Hepatocyte (in vitro differentiated cells): Measurements from ENCODE around the gene NTRK1. TPM values are rescaled to one million over a fixed set of nuclear protein-coding genes. Genes with fewer than 3 reads are reported as not detected.

Source experiments
- DNase-seq: peaks from one replicate; pipeline ENCODE4 v3.0.0-alpha.2; 2016; ENCODE audit warnings: low spot score
- H2AFZ ChIP-seq: fragments of 200-600 bp; sonication (generic); 2 replicates; pipeline ENCODE4 v1.6.0; 2016; ENCODE audit warnings: antibody characterized with exemption, mild to moderate bottlenecking
- H3K27ac ChIP-seq: fragments of 200-600 bp; sonication (generic); 2 replicates; pipeline ENCODE4 v1.5.1; 2016; ENCODE audit warnings: mild to moderate bottlenecking
- H3K27me3 ChIP-seq: fragments of 200-600 bp; sonication (generic); 2 replicates; pipeline ENCODE4 v1.6.1; 2016
- H3K36me3 ChIP-seq: fragments of 200-600 bp; sonication (generic); replicated peaks from 2 replicates; pipeline ENCODE4 v1.5.1; 2016; ENCODE audit warnings: low read depth; ENCODE audit not compliant: insufficient read depth
- H3K4me1 ChIP-seq: fragments of 200-600 bp; sonication (generic); 2 replicates; pipeline ENCODE4 v1.5.1; 2016; ENCODE audit warnings: mild to moderate bottlenecking, moderate library complexity; ENCODE audit not compliant: insufficient read depth
- H3K4me2 ChIP-seq: fragments of 200-600 bp; sonication (generic); 2 replicates; pipeline ENCODE4 v1.6.0; 2016
- H3K4me3 ChIP-seq: fragments of 200-600 bp; sonication (generic); 2 replicates; pipeline ENCODE4 v1.5.1; 2016; ENCODE audit warnings: mild to moderate bottlenecking
- H3K79me2 ChIP-seq: fragments of 200-600 bp; sonication (generic); 2 replicates; pipeline ENCODE4 v1.6.0; 2017; ENCODE audit warnings: mild to moderate bottlenecking
- H3K9me2 ChIP-seq: fragments of 200-600 bp; sonication (generic); replicated peaks from 2 replicates; pipeline ENCODE4 v1.6.0; 2017; ENCODE audit warnings: mild to moderate bottlenecking; ENCODE audit not compliant: insufficient read depth
- H3K9me3 ChIP-seq: fragments of 200-600 bp; sonication (generic); 2 replicates; pipeline ENCODE4 v1.5.1; 2016; ENCODE audit warnings: low read depth, mild to moderate bottlenecking
- H4K20me1 ChIP-seq: fragments of 200-600 bp; sonication (generic); 2 replicates; pipeline ENCODE4 v1.6.0; 2016; ENCODE audit warnings: mild to moderate bottlenecking; ENCODE audit not compliant: insufficient read depth, poor library complexity, severe bottlenecking
- EZH2 ChIP-seq: fragments of 200-600 bp; sonication (generic); IDR thresholded peaks from 2 replicates; pipeline ENCODE4 v1.6.1; 2016; ENCODE audit warnings: antibody characterized with exemption, mild to moderate bottlenecking, borderline replicate concordance
- EZH2phosphoT487 ChIP-seq: fragments of 200-600 bp; sonication (generic); IDR thresholded peaks from one replicate; pipeline ENCODE4 v1.6.1; 2018; ENCODE audit warnings: antibody characterized with exemption, mild to moderate bottlenecking, low read depth, moderate library complexity; ENCODE audit not compliant: unreplicated experiment, severe bottlenecking
- WGBS: methylation state at CpG from one replicate; pipeline ENCODE4 v1.1.6; 2016; ENCODE audit warnings: low lambda C conversion rate; ENCODE audit errors: missing lambda C conversion rate; 5-methylcytosine and 5-hydroxymethylcytosine counted together
- polyA plus RNA-seq: library from polyadenylated mRNA; unstranded; fragments of >200 nt; fragmentation: Nextera tagmentation; extraction: Ambion mirVana; gene quantifications from 2 replicates; pipeline ENCODE4 v1.2.1, GENCODE V29; 2016
- total RNA-seq: library from RNA; depleted of rRNA; stranded (reverse); fragments of >200 nt; gene quantifications from 2 replicates; pipeline ENCODE4 v1.2.3, GENCODE V29; 2014
- TF ChIP-seq, protein P1 (sequence below): fragments of 200-600 bp; sonication (generic); IDR thresholded peaks from 2 replicates; pipeline ENCODE4 v1.5.1; 2016; ENCODE audit warnings: antibody characterized with exemption, mild to moderate bottlenecking; ENCODE audit not compliant: poor library complexity

NTRK1 gene
- total and polyA plus RNA-seq, 2 experiments from 2014 or later = 0.13 TPM; not detected in 1

DNA sequence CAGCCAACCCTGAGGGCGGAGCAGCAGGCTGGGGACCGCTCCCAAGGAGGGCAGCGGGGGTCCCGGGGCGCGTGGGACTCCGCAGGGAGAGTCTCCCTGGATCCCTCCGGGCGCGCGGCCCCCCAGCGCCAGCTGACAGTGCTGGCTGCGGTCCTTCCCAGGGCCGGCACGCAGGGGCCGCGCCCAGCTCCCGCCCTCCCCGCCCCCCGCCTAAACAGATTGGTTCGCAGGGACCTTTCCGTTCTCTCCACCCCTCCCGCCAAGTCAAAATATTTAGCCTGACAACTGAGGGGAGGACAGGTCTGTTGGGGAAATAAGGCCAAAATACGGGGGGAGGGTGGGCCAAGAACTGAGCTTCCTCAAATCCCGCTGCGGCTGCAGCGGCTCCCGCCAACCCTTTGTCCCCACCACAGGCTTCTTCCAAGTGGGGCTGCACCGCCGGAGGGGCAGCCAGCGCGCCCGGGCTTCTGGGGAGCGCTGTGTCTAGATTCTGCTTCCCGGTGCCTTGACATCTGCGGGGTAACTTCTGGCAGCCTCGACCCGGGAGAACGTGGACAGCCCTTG, 1.6 kb upstream of the NTRK1 start, which contains the start of gene INSRR:
Gene INSRR, minus strand, starts transcription at position 159 of the 564 bp plus-strand sequence. CDS start 496 bp downstream, outside the sequence.
- no peak for TF ChIP-seq EZH2
- peak; percentile 10 for TF ChIP-seq EZH2phosphoT487
- no peaks in the 10 kb centered on the region for H3K36me3 ChIP-seq
- peak within 1 kb of the TSS; percentile 24 for H3K4me3 ChIP-seq
- no peaks in the 10 kb centered on the region for H4K20me1 ChIP-seq
- no peak within 1 kb of the TSS for H2AFZ ChIP-seq
- H3K9me3 ChIP-seq = no peaks in the 10 kb centered on the region
- no peak within 1 kb of the TSS for H3K27ac ChIP-seq
- H3K79me2 ChIP-seq = no peaks in the 10 kb centered on the region
- H3K4me1 ChIP-seq = peaks cover 26% of the 10 kb centered on the region
- DNase-seq = no peak
- H3K4me2 ChIP-seq = peak within 1 kb of the TSS; percentile 89
- peaks cover 77% of the 10 kb centered on the region for H3K27me3 ChIP-seq
- 5% methylated on average over 25 of the region's 39 CpGs for WGBS
- no peaks in the 10 kb centered on the region for H3K9me2 ChIP-seq

DNA sequence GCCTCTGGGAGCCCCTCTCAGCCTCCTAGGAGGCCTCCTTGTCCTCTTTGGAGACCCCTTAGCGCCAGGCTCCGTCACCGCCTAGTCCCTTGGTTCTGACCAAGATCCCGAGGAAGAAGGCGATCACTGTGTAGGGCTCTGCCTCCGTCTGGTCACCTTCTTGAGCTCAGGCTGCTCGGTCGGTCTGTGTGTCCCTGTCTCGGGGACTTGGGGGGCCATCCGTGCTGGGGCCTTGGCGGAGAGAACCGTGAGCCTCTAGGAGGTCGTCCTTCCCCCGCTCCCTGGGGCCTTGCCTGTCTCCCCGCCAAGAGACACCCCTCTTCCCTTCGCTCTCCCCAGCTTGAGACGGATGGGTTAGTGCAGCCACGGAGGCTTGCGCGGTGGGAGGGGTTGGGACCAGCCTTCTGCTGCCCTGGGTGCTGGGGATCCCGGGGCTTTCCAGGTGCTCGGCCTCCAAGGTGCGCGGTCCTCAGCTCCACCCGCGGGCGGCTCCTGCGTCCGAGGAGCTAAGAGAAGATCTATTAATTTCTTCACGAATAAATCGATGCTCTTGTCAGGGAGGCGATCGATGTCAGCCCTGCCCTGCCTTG, 1.0 kb upstream of the NTRK1 start:
- no peak for DNase-seq
- WGBS = 5% methylated on average over 31 of the region's 33 CpGs
- peaks cover 82% of the 10 kb centered on the region for H3K27me3 ChIP-seq

DNA sequence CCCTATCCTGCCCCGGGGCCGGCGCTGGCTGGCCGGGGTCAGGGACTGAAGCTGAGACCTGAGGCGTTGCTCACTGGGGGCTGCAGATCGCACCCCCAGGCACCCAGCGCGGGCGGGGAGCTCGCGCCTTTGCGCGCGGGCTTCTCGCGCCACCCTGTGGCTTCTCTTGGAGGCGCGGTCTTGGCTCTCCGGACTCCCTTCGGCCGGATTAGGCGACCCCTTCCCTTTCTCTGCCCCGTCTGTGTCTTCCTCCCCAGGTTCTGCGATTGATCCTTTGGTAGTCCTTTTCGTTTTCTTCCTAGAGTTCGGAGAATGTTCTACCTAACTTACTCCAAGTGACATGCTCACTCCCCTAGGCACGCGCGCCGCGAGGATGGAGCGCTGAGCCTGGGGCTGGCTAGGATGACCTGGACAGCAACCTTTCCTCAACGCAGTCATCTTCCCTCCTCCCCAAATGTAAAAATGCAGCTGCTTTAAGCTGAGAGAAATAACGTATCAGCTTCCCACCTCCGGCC, 495 bp upstream of the NTRK1 start:
- WGBS = 2% methylated on average over 35 of the region's 35 CpGs
- H3K27me3 ChIP-seq = peaks cover 88% of the 10 kb centered on the region
- peak overlapping the region; percentile 89 for H3K4me2 ChIP-seq
- no peaks in the 10 kb centered on the region for H3K36me3 ChIP-seq
- DNase-seq = peak; percentile 61
- no peaks in the 10 kb centered on the region for H3K9me3 ChIP-seq
- no peaks in the 10 kb centered on the region for H4K20me1 ChIP-seq
- H3K4me3 ChIP-seq = peak overlapping the region; percentile 24
- TF ChIP-seq, protein P1, sequence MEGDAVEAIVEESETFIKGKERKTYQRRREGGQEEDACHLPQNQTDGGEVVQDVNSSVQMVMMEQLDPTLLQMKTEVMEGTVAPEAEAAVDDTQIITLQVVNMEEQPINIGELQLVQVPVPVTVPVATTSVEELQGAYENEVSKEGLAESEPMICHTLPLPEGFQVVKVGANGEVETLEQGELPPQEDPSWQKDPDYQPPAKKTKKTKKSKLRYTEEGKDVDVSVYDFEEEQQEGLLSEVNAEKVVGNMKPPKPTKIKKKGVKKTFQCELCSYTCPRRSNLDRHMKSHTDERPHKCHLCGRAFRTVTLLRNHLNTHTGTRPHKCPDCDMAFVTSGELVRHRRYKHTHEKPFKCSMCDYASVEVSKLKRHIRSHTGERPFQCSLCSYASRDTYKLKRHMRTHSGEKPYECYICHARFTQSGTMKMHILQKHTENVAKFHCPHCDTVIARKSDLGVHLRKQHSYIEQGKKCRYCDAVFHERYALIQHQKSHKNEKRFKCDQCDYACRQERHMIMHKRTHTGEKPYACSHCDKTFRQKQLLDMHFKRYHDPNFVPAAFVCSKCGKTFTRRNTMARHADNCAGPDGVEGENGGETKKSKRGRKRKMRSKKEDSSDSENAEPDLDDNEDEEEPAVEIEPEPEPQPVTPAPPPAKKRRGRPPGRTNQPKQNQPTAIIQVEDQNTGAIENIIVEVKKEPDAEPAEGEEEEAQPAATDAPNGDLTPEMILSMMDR = peak; percentile 89
- TF ChIP-seq EZH2phosphoT487 = no peak
- no peak overlapping the region for H3K27ac ChIP-seq
- no peaks in the 10 kb centered on the region for H3K79me2 ChIP-seq
- H3K9me2 ChIP-seq = no peaks in the 10 kb centered on the region
- H2AFZ ChIP-seq = peak overlapping the region; percentile 41
- H3K4me1 ChIP-seq = peaks cover 26% of the 10 kb centered on the region

More for the DNA sequence above, 1.0 kb upstream of the NTRK1 start:
- Histone ChIP-seq H3K9me2 (no peaks in the 10 kb centered on the region), H3K79me2 (no peaks in the 10 kb centered on the region), H4K20me1 (no peaks in the 10 kb centered on the region), H3K36me3 (no peaks in the 10 kb centered on the region), H3K4me3 (peak overlapping the region; percentile 24), H3K9me3 (no peaks in the 10 kb centered on the region), H2AFZ (no peak overlapping the region), H3K4me2 (peak overlapping the region; percentile 89), H3K4me1 (peaks cover 26% of the 10 kb centered on the region), H3K27ac (no peak overlapping the region)
- TF ChIP-seq EZH2phosphoT487 (no peak), EZH2 (no peak)
- TF ChIP-seq, protein P1 = no peak

DNA sequence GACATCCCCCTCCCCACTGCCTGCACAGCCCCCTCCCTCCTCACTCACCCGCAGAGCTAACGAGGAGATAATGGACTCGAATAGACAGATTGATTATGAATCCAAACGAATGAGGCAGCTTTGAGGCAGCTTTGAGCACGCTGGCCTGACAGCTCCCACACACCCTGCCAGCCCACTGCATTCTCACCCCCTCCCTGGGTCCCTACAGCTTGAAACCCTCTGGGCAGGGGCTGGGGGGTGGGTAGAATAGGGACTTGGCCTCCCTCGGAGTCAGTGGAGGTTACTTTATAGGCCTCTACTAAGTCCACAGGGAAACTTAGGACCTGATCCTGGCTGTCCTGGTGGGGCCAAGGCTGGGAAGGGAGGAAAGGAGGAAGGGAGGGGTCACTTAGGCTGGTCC, 1.9 kb downstream of the NTRK1 start:
- Histone ChIP-seq H3K9me2 (no peaks in the 10 kb centered on the region), H3K4me2 (no peak overlapping the region), H4K20me1 (no peaks in the 10 kb centered on the region), H3K27me3 (peaks cover 82% of the 10 kb centered on the region), H3K4me1 (peaks cover 26% of the 10 kb centered on the region), H3K36me3 (no peaks in the 10 kb centered on the region), H3K79me2 (no peaks in the 10 kb centered on the region), H3K27ac (no peak overlapping the region), H3K9me3 (no peaks in the 10 kb centered on the region), H3K4me3 (no peak overlapping the region), H2AFZ (no peak overlapping the region)
- TF ChIP-seq EZH2 = no peak
- TF ChIP-seq EZH2phosphoT487 = no peak
- TF ChIP-seq, protein P1 = no peak
- DNase-seq = no peak
- 52% methylated on average over 5 of the region's 6 CpGs for WGBS
